Ascending aorta (tissue), 2 donors: Measurements from ENCODE around the gene GPC5. TPM values are rescaled to one million over a fixed set of nuclear protein-coding genes. Genes with fewer than 3 reads are reported as not detected.

Source experiments
- DNase-seq, 2 donors: peaks; one replicate each; pipeline ENCODE4 v3.0.0-alpha.2; 2019; ENCODE audit warnings: low spot score in 2 of 2
- H3K27ac ChIP-seq, 2 donors: fragments of 200-600 bp; sonication (generic); one replicate each; pipeline ENCODE4 v1.5.1; 2016 to 2017; ENCODE audit warnings: mild to moderate bottlenecking in 1 of 2
- H3K27me3 ChIP-seq: fragments of 200-600 bp; sonication (generic); one replicate; pipeline ENCODE4 v1.5.1; 2017
- H3K36me3 ChIP-seq, 2 donors: fragments of 200-600 bp; sonication (generic); one replicate each; pipeline ENCODE4 v1.5.1; 2016
- H3K4me1 ChIP-seq, 2 donors: fragments of 200-600 bp; sonication (generic); one replicate each; pipeline ENCODE4 v1.5.1; 2016 to 2017; ENCODE audit warnings: mild to moderate bottlenecking in 1 of 2
- H3K4me3 ChIP-seq, 2 donors: fragments of 200-600 bp; sonication (generic); one replicate each; pipeline ENCODE4 v1.5.1; 2016 to 2017; ENCODE audit warnings: mild to moderate bottlenecking in 1 of 2
- H3K9me3 ChIP-seq, 2 donors: fragments of 200-600 bp; sonication (generic); one replicate each; pipeline ENCODE4 v1.5.1; 2016
- intact Hi-C: fragments of 100-400 bp; cut with DNase I; formaldehyde crosslinking; loops from one replicate; pipeline ENCODE4 v1.15.1; 2023
- total RNA-seq: library from RNA; depleted of rRNA; stranded (reverse); fragments of >200 nt; gene quantifications from one replicate; pipeline ENCODE4 v1.1.0, GENCODE V29; 2016
- TF ChIP-seq, protein P1 (sequence below), 3 experiments: fragments of 200-600 bp in 2 of 3; fragments of 450-650 bp in 1 of 3; sonication (generic) in 2 of 3; IDR thresholded peaks; one replicate each; pipeline ENCODE4 v1.5.1; 2016 to 2019; ENCODE audit warnings: antibody characterized with exemption in 3 of 3, mild to moderate bottlenecking in 1 of 3, moderate library complexity in 1 of 3

Gene GPC5
- total RNA-seq, 1 donor from 2014 or later, result not detected

DNA sequence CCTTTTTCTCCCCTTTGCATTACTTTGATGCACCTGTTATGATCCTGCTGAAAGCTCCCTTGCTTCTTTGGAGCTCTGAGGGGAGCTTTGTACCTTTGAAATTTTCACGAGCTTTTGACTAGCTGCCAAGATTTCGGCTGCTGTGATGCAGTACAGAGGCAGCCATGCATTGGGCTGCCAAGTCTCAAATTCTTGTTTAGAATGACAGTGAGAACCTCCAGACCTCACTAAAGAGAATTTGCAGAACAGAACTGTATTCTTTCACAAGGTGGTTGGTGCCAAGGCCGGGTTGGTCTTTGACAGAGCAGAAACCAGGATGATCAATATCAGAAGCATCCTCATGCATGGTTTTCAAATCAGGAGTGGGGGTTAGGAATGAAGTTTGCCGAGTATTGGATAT is 414.8 kb downstream of the GPC5 start:
- Histone ChIP-seq H3K27ac (no peak overlapping the region), H3K36me3 (no peaks in the 10 kb centered on the region), H3K4me3 (no peak overlapping the region), H3K27me3 (no peaks in the 10 kb centered on the region), H3K4me1 (no peaks in the 10 kb centered on the region), H3K9me3 (no peaks in the 10 kb centered on the region)
- no peak for DNase-seq
- TF ChIP-seq, protein P1, sequence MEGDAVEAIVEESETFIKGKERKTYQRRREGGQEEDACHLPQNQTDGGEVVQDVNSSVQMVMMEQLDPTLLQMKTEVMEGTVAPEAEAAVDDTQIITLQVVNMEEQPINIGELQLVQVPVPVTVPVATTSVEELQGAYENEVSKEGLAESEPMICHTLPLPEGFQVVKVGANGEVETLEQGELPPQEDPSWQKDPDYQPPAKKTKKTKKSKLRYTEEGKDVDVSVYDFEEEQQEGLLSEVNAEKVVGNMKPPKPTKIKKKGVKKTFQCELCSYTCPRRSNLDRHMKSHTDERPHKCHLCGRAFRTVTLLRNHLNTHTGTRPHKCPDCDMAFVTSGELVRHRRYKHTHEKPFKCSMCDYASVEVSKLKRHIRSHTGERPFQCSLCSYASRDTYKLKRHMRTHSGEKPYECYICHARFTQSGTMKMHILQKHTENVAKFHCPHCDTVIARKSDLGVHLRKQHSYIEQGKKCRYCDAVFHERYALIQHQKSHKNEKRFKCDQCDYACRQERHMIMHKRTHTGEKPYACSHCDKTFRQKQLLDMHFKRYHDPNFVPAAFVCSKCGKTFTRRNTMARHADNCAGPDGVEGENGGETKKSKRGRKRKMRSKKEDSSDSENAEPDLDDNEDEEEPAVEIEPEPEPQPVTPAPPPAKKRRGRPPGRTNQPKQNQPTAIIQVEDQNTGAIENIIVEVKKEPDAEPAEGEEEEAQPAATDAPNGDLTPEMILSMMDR (IDR thresholded peaks at IDR 0.05), result no peak
- intact Hi-C loops, result no loop called here

DNA sequence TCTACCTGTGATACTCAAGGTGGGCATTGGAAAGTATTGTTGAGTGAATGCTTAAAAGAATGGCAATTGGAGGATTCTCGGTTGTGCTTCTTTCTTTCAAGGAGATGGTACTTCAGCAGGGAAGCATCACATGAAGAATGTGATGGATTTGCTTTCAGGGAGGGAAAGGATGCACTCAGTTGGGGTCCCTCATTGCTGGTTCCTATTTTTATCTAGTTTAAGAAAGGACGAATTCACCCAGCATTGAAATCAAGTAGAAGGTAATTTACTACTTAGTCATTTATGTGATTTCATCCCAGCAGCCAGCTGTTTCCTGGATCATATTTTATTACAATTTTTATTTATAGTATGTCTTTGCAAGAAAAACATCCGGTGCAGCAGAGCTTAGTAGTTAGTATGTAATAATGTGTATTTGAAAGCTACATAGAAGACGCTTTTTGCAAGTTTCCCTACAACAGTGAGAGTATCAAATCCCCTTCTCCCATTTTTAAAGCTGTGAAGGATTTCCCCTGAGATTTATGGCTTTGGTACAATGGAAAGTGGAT is 417.9 kb downstream of the GPC5 start:
- intact Hi-C loops, result no loop called here
- Histone ChIP-seq H3K27me3 (no peaks in the 10 kb centered on the region), H3K9me3 (no peaks in the 10 kb centered on the region), H3K4me1 (no peaks in the 10 kb centered on the region), H3K4me3 (no peak overlapping the region), H3K27ac (no peak overlapping the region), H3K36me3 (no peaks in the 10 kb centered on the region)
- no peak for DNase-seq
- TF ChIP-seq, protein P1 (IDR thresholded peaks at IDR 0.05), result no peak

DNA sequence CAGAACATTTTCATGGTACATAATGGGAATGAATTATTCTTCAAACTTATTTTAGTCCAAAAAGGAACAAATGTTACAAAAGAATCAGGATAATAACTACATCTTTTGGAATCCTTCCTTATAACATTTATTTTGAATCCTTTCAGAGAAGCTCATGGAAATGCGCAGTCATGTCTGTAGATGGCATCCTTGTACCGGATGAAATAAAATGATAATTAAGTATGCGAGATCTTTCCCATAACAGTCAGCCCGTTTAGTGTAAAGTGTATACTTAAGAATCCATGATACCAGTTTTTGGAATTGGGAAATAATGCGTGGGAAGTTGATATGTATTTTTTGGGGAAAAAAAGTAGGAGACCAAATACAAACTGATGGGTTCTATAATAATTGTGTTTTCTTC is 418.8 kb downstream of the GPC5 start:
- Histone ChIP-seq H3K36me3 (no peaks in the 10 kb centered on the region), H3K9me3 (no peaks in the 10 kb centered on the region), H3K27me3 (no peaks in the 10 kb centered on the region), H3K27ac (no peak overlapping the region), H3K4me3 (no peak overlapping the region), H3K4me1 (no peaks in the 10 kb centered on the region)
- TF ChIP-seq, protein P1 (IDR thresholded peaks at IDR 0.05), result no peak
- intact Hi-C loops, result no loop called here
- no peak for DNase-seq

DNA sequence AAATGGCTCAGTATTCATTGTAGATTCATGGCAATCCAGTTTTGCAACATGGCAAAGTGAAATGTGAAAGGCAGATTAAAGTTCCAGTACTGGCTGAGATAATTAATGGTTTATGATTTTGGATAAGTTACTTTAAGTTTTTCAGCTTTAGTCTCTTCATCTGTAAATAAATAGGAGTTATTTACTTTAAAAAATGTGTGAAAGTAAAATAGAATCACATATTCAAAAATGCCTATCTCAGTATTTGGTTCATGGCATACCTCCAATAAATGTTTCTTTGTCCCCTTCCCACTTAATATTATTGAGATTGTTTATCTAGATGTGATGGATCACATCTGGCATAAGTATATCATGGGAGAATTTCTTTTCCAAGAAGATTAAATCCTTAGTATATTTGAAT is 426.0 kb downstream of the GPC5 start:
- intact Hi-C loops, result no loop called here
- Histone ChIP-seq H3K27ac (no peak overlapping the region), H3K9me3 (no peaks in the 10 kb centered on the region), H3K4me3 (no peak overlapping the region), H3K4me1 (no peaks in the 10 kb centered on the region), H3K27me3 (no peaks in the 10 kb centered on the region), H3K36me3 (no peaks in the 10 kb centered on the region)
- TF ChIP-seq, protein P1 (IDR thresholded peaks at IDR 0.05), result no peak
- DNase-seq, result no peak

DNA sequence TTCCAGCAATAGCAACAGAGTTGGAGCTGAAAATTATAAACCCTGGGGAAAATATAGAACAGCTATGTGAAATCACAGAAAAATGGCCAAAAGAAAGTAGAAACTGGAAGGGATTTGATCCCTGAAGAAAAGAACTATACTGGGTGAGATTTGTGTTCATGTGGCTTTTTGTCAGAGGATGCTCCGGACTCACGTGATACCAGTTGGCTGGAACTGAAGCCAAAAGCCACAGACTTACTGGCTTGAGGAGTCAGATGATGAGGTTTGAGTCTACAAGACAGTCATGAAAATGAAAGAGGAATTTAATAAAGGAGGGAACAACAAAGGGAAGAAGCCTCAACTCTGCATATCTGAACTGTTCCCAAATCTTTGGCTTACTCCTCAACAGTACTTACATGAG is 427.1 kb downstream of the GPC5 start:
- Histone ChIP-seq H3K36me3 (no peaks in the 10 kb centered on the region), H3K9me3 (no peaks in the 10 kb centered on the region), H3K27ac (no peak overlapping the region), H3K27me3 (no peaks in the 10 kb centered on the region), H3K4me1 (no peaks in the 10 kb centered on the region), H3K4me3 (no peak overlapping the region)
- DNase-seq, result no peak
- TF ChIP-seq, protein P1 (IDR thresholded peaks at IDR 0.05), result no peak
- intact Hi-C loops, result no loop called here

DNA sequence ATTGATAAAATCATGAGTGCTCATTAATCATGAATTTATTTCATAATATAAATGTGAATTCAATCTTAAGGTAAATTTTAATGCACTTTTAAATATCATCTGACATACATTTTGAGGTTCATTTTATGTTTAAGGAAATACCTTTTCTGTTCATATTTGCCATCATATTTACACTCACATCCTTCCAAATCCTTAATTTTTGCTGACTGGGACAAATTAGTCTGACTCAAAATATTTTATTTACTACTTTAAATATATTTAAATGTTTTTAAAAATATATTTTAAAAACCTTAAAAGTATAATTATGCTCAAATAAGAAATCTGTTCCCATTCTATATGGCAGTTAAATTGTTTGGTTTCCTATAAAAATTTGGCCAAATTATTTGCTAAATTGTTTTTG is 438.1 kb downstream of the GPC5 start:
- intact Hi-C loops, result no loop called here
- Histone ChIP-seq H3K27ac (no peak overlapping the region), H3K4me1 (no peaks in the 10 kb centered on the region), H3K27me3 (no peaks in the 10 kb centered on the region), H3K36me3 (no peaks in the 10 kb centered on the region), H3K9me3 (no peaks in the 10 kb centered on the region), H3K4me3 (no peak overlapping the region)
- DNase-seq, result no peak
- TF ChIP-seq, protein P1 (IDR thresholded peaks at IDR 0.05), result no peak
